CD4-positive, alpha-beta T cell treated with Interleukin-6 for 4 hours (primary cell): ENCODE measurements around the gene FNBP1.

Experiments
- DNase-seq: peaks from one replicate; pipeline ENCODE4 v3.0.0-alpha.2; 2020; ENCODE audit warnings: mixed read lengths

Gene FNBP1

GRCh38 chr9:129887334-129888292 is 155.4 kb downstream of the FNBP1 start:
- DNase-seq: peak; percentile 60

DNA sequence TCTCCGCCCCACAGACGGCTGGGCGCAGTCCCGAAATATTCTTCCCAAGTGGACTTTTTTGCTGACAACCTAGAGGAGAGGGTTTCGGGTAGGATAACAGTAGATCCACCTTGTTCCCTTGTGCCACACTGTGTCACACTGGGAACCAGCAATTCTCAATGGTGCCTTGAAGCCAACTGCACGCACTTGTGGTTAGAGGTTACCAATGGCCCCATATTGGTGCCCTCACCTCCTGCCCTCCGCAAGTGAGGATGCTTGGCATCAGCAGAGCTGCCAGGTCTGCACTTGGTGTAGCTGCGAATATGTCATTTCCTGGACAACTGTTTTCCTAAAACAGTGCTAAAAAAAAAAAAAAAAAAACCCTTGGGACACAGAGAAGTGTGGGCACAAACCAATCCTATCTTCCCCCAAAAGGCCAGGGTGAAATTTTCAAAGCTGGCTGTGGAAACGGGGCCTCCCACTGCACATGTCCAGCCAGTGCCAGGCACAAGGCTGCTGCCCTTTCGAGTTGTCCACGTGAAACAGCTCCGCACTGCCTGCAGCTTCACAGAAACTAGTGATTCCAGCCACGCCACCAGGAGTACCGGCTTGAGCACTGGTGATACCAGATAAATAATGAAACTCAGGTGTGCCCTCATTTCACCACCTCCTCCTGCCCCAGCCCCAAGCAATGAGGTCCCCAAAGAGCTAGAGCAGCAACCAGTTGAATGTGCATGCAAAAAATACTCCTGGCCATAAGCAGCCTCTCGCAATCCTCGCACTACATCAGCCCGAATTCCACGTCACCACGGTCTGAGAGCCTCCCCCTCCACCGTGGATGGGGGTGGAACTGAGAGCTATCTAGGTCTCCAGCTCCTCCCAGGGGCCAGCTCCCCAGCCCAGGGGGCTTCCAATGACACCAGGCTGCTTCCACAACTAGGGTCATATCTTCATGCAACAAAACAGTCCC is 156.5 kb downstream of the FNBP1 start:
- peak; percentile 71 for DNase-seq

DNA sequence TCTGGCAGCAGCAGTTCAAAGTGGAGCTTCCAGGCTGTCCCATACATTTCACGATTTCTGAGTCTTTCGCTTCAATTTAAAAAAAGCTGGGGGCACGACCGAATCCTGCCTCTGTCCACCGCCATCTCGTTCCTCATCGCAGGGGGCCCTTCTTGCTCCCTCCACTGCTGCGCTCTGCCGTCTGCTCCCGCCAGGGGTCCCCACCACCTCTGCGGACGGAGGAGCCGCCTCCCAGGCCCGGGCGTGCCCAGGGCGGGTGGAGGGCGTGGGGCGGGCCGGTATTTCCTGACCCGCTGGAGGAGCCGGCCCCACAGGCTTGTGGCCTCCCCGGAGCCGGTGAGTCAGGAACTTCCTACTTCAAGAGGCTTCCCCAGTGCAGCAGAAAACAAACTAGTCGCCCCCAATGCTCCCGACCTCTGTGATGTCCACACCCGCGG is 157.3 kb downstream of the FNBP1 start:
- peak; percentile 93 for DNase-seq

- peak; percentile 55 for DNase-seq
Measured at GRCh38 chr9:129885018-129885669, 157.8 kb downstream of the FNBP1 start.

DNA sequence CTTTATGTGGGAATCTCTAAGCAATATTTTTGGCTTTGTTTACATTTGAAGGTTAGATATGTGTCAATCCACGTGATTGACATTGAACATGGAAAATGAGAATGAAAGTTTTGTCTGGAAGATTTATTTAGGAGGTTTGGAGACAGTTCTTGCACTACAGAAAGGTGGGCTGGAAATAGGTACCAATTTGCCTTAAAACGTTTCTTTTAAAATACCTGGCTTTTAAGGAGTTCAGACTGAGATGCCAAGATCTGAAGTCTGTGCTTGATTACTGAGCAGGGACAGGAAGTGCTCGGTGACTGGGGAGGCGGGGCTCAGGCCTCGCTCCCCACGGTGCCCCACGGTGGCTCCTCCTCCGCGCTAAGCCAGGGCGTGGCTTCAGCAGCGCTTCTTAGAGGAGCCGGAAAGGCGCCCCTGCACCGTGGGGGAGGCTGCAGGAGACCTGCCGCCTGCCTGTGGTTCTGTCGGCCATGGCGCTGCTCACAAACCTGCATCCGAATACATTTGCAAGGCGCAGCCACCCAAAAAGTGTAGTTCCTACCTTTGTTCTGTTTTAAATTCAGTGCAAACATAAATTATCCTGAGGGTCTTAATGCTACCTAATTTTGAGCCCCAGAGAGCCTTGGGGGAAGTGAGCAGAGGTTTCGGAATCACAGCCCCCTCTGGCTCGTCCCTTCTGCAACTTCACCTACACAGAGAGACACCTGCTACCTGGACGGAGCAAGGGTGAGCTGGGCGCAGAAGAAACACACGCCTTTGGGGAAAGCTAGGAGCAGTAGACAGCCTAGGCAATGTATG is 158.6 kb downstream of the FNBP1 start:
- peak; percentile 99 for DNase-seq

- DNase-seq: no peak
Measured at GRCh38 chr9:129881547-129882324, 161.3 kb downstream of the FNBP1 start.

- no peak for DNase-seq
Measured at GRCh38 chr9:129880654-129881546, 162.1 kb downstream of the FNBP1 start.

DNA sequence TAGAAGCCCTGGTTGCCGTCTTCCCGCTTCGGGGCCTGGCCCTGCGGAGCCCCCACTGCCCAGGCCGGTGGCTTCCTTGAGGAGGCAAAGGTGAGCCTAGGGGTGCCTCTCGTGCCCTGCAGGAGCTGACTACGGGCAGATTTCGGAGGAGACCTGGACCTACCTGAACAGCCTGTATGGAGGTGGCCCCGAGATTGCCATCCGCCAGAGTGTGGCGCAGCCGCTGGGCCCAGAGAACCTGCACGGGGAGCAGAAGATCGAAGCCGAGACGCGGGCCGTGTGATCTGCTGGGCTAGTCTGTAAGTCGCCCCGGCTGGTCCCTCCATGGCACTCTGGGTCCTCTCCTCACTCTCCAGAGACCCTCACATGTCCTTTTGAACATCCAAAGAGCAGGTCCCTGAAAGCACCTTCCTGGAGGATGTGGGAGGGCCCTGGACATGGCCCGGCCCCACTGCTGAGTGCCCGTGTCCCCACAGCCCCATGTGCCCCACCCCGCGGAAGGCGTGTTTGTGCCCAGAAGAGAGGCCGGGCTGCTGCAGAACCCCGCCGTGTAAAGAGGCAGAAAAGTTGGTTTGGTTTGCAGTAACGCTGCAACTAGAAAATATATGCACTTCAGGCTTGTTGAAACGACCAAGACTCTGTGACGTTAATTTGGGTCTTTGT is 162.9 kb downstream of the FNBP1 start:
- DNase-seq: no peak

- no peak for DNase-seq
Measured at GRCh38 chr9:129879103-129879699, 163.8 kb downstream of the FNBP1 start.

DNA sequence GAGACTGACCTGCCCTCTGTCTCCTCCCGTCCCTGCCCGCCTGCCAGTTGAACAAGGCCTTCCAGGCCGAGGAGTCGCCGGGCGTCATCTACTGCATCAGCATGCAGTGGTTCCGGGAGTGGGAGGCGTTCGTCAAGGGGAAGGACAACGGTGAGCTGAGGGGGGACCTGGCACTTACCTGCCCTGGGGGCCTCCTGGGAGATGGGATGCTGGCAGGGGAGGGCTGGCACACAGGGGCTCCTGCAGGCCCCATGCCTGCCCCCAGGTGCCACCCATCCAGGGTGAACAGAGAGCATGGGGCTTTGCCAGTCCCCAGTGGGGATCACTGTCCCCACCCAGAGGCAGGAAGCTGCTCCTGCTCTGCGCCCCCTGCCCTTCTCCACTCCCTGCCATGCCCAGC is 164.7 kb downstream of the FNBP1 start:
- DNase-seq: no peak

- no peak for DNase-seq
Measured at GRCh38 chr9:129876815-129877214, 166.2 kb downstream of the FNBP1 start.

DNA sequence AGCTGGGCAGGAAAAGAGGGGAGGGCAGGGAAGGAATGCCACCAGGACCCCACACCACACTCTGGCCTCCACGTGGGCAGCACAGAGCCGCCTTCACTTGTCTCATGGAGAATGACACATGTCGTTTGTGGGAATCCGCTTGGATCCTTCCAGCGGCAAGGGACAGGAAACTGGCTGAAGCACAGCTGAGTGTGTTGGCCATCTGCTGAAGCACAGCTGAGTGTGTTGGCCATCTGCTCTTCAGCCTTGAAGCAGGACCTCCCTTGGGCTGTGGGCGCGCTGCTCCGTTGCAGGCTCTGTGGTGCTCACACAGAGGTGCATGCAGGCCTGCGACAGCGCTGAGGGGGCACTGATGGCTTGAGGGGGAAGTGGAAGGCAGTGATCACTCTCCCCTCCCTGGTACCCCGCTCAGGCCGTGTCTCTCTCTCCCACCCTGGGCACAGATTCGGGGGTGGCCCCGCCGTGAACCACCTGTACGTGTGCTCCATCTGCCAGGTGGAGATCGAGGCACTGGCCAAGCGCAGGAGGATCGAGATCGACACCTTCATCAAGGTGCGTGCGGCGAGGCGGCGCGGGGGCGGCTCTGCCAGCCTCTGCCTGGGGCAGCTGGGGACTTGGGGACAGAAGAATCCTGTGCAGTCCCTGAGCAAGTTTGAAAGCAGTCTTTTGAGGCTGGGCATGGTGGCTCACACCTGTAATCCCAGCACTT is 167.1 kb downstream of the FNBP1 start:
- DNase-seq: no peak

DNA sequence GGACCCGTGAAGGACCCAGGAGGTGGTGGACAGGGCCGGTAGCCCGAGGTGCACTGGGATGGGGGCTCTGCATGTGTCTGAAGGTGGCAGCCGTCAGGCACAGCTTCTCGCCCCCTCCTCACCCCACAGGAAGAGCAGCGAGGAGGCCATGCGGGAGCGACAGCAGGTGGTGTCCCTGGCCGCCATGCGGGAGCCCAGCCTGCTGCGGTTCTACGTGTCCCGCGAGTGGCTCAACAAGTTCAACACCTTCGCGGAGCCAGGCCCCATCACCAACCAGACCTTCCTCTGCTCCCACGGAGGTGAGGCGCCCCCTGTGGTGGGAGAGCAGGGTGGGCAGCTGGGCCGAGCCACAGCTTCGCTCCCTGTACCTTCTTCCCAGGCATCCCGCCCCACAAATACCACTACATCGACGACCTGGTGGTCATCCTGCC is 167.8 kb downstream of the FNBP1 start:
- DNase-seq: no peak

GRCh38 chr9:129874261-129875101 is 168.5 kb downstream of the FNBP1 start:
- DNase-seq: no peak

GRCh38 chr9:129873563-129874190 is 169.3 kb downstream of the FNBP1 start:
- no peak for DNase-seq

DNA sequence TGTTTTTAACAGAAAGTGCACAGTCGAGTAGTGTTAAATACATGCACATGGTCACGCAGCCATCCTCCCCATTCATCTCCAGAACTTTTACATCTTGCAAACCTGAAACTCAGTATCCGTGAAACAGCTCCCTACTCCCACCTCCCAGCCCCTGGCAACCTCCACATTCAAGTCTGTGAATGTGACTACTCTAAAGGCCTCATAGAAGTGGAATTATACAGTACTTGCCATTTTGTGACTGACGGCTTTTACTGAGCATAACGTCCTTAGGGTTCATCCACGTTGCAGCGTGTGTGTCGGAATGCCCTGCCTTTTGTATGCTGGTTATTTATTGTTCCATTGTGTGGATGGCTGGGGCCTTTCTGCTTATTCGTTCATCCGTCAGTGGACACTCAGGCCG is 171.9 kb downstream of the FNBP1 start:
- no peak for DNase-seq
